Neural progenitor cell (in vitro differentiated cells): Measurements from ENCODE around the gene MAP3K7CL. TPM values are rescaled to one million over a fixed set of nuclear protein-coding genes. Genes with fewer than 3 reads are reported as not detected.

ENCODE experiments used
- DNase-seq: peaks from one replicate; pipeline ENCODE4 v3.0.0-alpha.2; 2016; ENCODE audit warnings: low spot score
- H2AFZ ChIP-seq: fragments of 200-600 bp; sonication (generic); replicated peaks from 2 replicates; pipeline ENCODE4 v1.6.1; 2016; ENCODE audit warnings: antibody characterized with exemption
- H3F3A ChIP-seq: fragments of 200-600 bp; sonication (generic); 2 replicates; pipeline ENCODE4 v1.6.1; 2016; ENCODE audit warnings: antibody characterized with exemption, low read depth
- H3K27ac ChIP-seq: fragments of 200-600 bp; sonication (generic); 2 replicates; pipeline ENCODE4 v1.5.1; 2016; ENCODE audit warnings: mild to moderate bottlenecking
- H3K27me3 ChIP-seq: fragments of 200-600 bp; sonication (generic); 2 replicates; pipeline ENCODE4 v1.6.1; 2016; ENCODE audit warnings: mild to moderate bottlenecking, moderate library complexity
- H3K36me3 ChIP-seq: fragments of 200-600 bp; sonication (generic); 2 replicates; pipeline ENCODE4 v1.5.1; 2016
- H3K4me1 ChIP-seq: fragments of 200-600 bp; sonication (generic); 2 replicates; pipeline ENCODE4 v1.6.1; 2016; ENCODE audit warnings: mixed run types
- H3K4me2 ChIP-seq: fragments of 200-600 bp; sonication (generic); 2 replicates; pipeline ENCODE4 v1.6.1; 2016
- H3K4me3 ChIP-seq: fragments of 200-600 bp; sonication (generic); 2 replicates; pipeline ENCODE4 v1.5.1; 2016
- H3K79me2 ChIP-seq: fragments of 200-600 bp; sonication (generic); 2 replicates; pipeline ENCODE4 v1.6.1; 2016; ENCODE audit warnings: low read depth
- H3K9ac ChIP-seq: fragments of 200-600 bp; sonication (generic); 2 replicates; pipeline ENCODE4 v1.6.1; 2016
- H3K9me3 ChIP-seq: fragments of 200-600 bp; sonication (generic); 2 replicates; pipeline ENCODE4 v1.5.1; 2016; ENCODE audit warnings: low read depth
- H4K20me1 ChIP-seq: fragments of 200-600 bp; sonication (generic); 2 replicates; pipeline ENCODE4 v1.6.1; 2016; ENCODE audit warnings: low read depth
- H3K27ac Mint-ChIP-seq: 3 replicates; pipeline ENCODE4 v1.8.0; 2021; ENCODE audit warnings: mixed read lengths
- H3K27me3 Mint-ChIP-seq: 2 replicates; pipeline ENCODE4 v1.8.0; 2022; ENCODE audit warnings: low read depth, mild to moderate bottlenecking, inconsistent platforms, moderate library complexity, mixed read lengths; ENCODE audit not compliant: insufficient read depth
- H3K36me3 Mint-ChIP-seq: 3 replicates; pipeline ENCODE4 v1.8.0; 2021; ENCODE audit warnings: mixed read lengths
- H3K4me1 Mint-ChIP-seq: 3 replicates; pipeline ENCODE4 v1.8.0; 2021; ENCODE audit warnings: mixed read lengths
- H3K4me3 Mint-ChIP-seq: 3 replicates; pipeline ENCODE4 v1.8.0; 2021; ENCODE audit warnings: mild to moderate bottlenecking, moderate library complexity, mixed read lengths
- H3K9me3 Mint-ChIP-seq: 3 replicates; pipeline ENCODE4 v1.8.0; 2020; ENCODE audit warnings: mixed read lengths
- CTCF ChIP-seq: fragments of 200-600 bp; sonication (generic); IDR thresholded peaks from 2 replicates; pipeline ENCODE4 v1.5.1; 2017; ENCODE audit warnings: antibody characterized with exemption, mild to moderate bottlenecking
- EZH2 ChIP-seq: fragments of 200-600 bp; sonication (generic); IDR thresholded peaks from 2 replicates; pipeline ENCODE4 v1.6.1; 2017; ENCODE audit warnings: antibody characterized with exemption, mild to moderate bottlenecking, moderate library complexity
- EZH2phosphoT487 ChIP-seq: fragments of 200-600 bp; sonication (generic); IDR thresholded peaks from 2 replicates; pipeline ENCODE4 v1.6.1; 2017; ENCODE audit warnings: antibody characterized with exemption
- total RNA-seq: library from RNA; depleted of rRNA; stranded (reverse); fragments of >200 nt; gene quantifications from 2 replicates; pipeline ENCODE4 v1.2.3, GENCODE V29; 2015; ENCODE audit warnings: low replicate concordance

Gene MAP3K7CL
- total RNA-seq, 1 donor from 2014 or later, result not detected

GRCh38 chr21:29114765-29115500 lies 15.5 kb upstream of the MAP3K7CL start:
- Histone ChIP-seq H2AFZ (no peak overlapping the region), H3K79me2 (no peaks in the 10 kb centered on the region), H3K4me3 (no peak overlapping the region), H3K4me1 (peaks cover 9% of the 10 kb centered on the region), H3F3A (no peaks in the 10 kb centered on the region), H3K27me3 (no peaks in the 10 kb centered on the region), H3K9ac (no peak overlapping the region), H3K9me3 (no peaks in the 10 kb centered on the region), H3K36me3 (no peaks in the 10 kb centered on the region), H4K20me1 (no peaks in the 10 kb centered on the region), H3K27ac (no peak overlapping the region), H3K4me2 (no peak overlapping the region)
- H3K4me3 Mint-ChIP-seq, result no peak overlapping the region
- peak; percentile 24 for DNase-seq
- H3K4me1 Mint-ChIP-seq, result peaks cover 15% of the 10 kb centered on the region
- H3K36me3 Mint-ChIP-seq, result no peaks in the 10 kb centered on the region
- H3K27me3 Mint-ChIP-seq, result peaks cover 2% of the 10 kb centered on the region
- no peaks in the 10 kb centered on the region for H3K9me3 Mint-ChIP-seq
- TF ChIP-seq EZH2phosphoT487 (no peak), CTCF (no peak), EZH2 (no peak)
- H3K27ac Mint-ChIP-seq, result peak overlapping the region; percentile 42

GRCh38 chr21:29115899-29116298 lies 14.5 kb upstream of the MAP3K7CL start:
- H3K9me3 Mint-ChIP-seq, result no peaks in the 10 kb centered on the region
- peaks cover under 1% of the 10 kb centered on the region for H3K27me3 Mint-ChIP-seq
- Histone ChIP-seq H3K27ac (no peak overlapping the region), H3K9me3 (no peaks in the 10 kb centered on the region), H3K9ac (no peak overlapping the region), H4K20me1 (no peaks in the 10 kb centered on the region), H3K36me3 (no peaks in the 10 kb centered on the region), H3F3A (no peaks in the 10 kb centered on the region), H3K4me1 (peaks cover 9% of the 10 kb centered on the region), H2AFZ (no peak overlapping the region), H3K4me2 (no peak overlapping the region), H3K79me2 (no peaks in the 10 kb centered on the region), H3K27me3 (no peaks in the 10 kb centered on the region), H3K4me3 (no peak overlapping the region)
- H3K36me3 Mint-ChIP-seq, result no peaks in the 10 kb centered on the region
- H3K4me3 Mint-ChIP-seq, result no peak overlapping the region
- peaks cover 15% of the 10 kb centered on the region for H3K4me1 Mint-ChIP-seq
- DNase-seq, result no peak
- no peak overlapping the region for H3K27ac Mint-ChIP-seq
- TF ChIP-seq EZH2 (no peak), CTCF (no peak), EZH2phosphoT487 (no peak)

GRCh38 chr21:29117372-29117955 lies 13.0 kb upstream of the MAP3K7CL start:
- DNase-seq, result no peak
- no peaks in the 10 kb centered on the region for H3K9me3 Mint-ChIP-seq
- no peaks in the 10 kb centered on the region for H4K20me1 ChIP-seq

More at GRCh38 chr21:29117372-29117955, 13.0 kb upstream of the MAP3K7CL start:
- H3K36me3 ChIP-seq, result no peaks in the 10 kb centered on the region
- H3K79me2 ChIP-seq, result no peaks in the 10 kb centered on the region
- H2AFZ ChIP-seq, result no peak overlapping the region
- H3K4me1 ChIP-seq, result peaks cover 9% of the 10 kb centered on the region
- H3K27me3 ChIP-seq, result no peaks in the 10 kb centered on the region
- Mint-ChIP-seq H3K4me1 (peaks cover 15% of the 10 kb centered on the region), H3K36me3 (no peaks in the 10 kb centered on the region), H3K4me3 (no peak overlapping the region), H3K27me3 (peaks cover 4% of the 10 kb centered on the region), H3K27ac (no peak overlapping the region)
- no peaks in the 10 kb centered on the region for H3K9me3 ChIP-seq
- no peak overlapping the region for H3K4me2 ChIP-seq
- no peak overlapping the region for H3K27ac ChIP-seq
- no peak overlapping the region for H3K9ac ChIP-seq
- H3K4me3 ChIP-seq, result no peak overlapping the region
- no peaks in the 10 kb centered on the region for H3F3A ChIP-seq
- TF ChIP-seq EZH2phosphoT487 (no peak), CTCF (no peak), EZH2 (no peak)
